ENCODE data around the gene SERINC5. TPM values are rescaled to one million over a fixed set of nuclear protein-coding genes. Genes with fewer than 3 reads are reported as not detected.
A peak's percentile ranks its signal among the peaks of the same experiment; 100 is the strongest.

SERINC5 gene
- total RNA-seq, 3 donors from 2014 or later (not counting 1 experiment from before 2014, with no cell fraction given) = 6.8 to 18.9 (median 14.5) TPM

- H3K9me3 ChIP-seq (ENCODE audit: control insufficient read depth, insufficient read depth, low read length) = no peaks in the 10 kb centered on the region
- H3K27me3 ChIP-seq (ENCODE audit: control insufficient read depth, insufficient read depth, low read length) = no peaks in the 10 kb centered on the region
- Mint-ChIP-seq H3K4me1 (peaks cover 0 to 9% of the 10 kb centered on the region in 2 donors), H3K27me3 (ENCODE audit: low read depth in 2 of 2) (peaks cover 0 to 8% of the 10 kb centered on the region in 2 donors), H3K27ac (no peak overlapping the region), H3K9me3 (peaks cover 0 to 2% of the 10 kb centered on the region in 2 donors), H3K4me3 (no peak overlapping the region), H3K36me3 (no peaks in the 10 kb centered on the region)
- intact Hi-C loops (cut with micrococcal nuclease) = no loop called here
- H3K4me1 ChIP-seq (ENCODE audit: control insufficient read depth, insufficient read depth, low read length) = peaks cover 7% of the 10 kb centered on the region
- no peak overlapping the region for H3K27ac ChIP-seq (ENCODE audit: low read length)
- ATAC-seq (no peak), DNase-seq (no peak)
- no peaks in the 10 kb centered on the region for H3K36me3 ChIP-seq (ENCODE audit: control insufficient read depth, insufficient read depth, low read length)
- 95% methylated on average over 5 of the region's 5 CpGs for WGBS (ENCODE audit: insufficient coverage)
- no peak for TF ChIP-seq CTCF (IDR thresholded peaks at IDR 0.05)
- H3K4me3 ChIP-seq (ENCODE audit: low read length) = no peak overlapping the region
Measured at GRCh38 chr5:80129146-80129545, 126.7 kb downstream of the SERINC5 start.

- Histone ChIP-seq H3K36me3 (ENCODE audit: control insufficient read depth, insufficient read depth, low read length) (no peaks in the 10 kb centered on the region), H3K27me3 (ENCODE audit: control insufficient read depth, insufficient read depth, low read length) (no peaks in the 10 kb centered on the region), H3K4me3 (ENCODE audit: low read length) (no peak overlapping the region), H3K9me3 (ENCODE audit: control insufficient read depth, insufficient read depth, low read length) (no peaks in the 10 kb centered on the region), H3K4me1 (ENCODE audit: control insufficient read depth, insufficient read depth, low read length) (peaks cover 7% of the 10 kb centered on the region), H3K27ac (ENCODE audit: low read length) (no peak overlapping the region)
- Mint-ChIP-seq H3K36me3 (no peaks in the 10 kb centered on the region), H3K27me3 (ENCODE audit: low read depth in 2 of 2) (peaks cover 0 to 8% of the 10 kb centered on the region in 2 donors), H3K9me3 (peaks cover 0 to 2% of the 10 kb centered on the region in 2 donors), H3K27ac (no peak overlapping the region), H3K4me1 (peaks cover 0 to 9% of the 10 kb centered on the region in 2 donors), H3K4me3 (no peak overlapping the region)
- ATAC-seq (no peak), DNase-seq (no peak)
- no peak for TF ChIP-seq CTCF (IDR thresholded peaks at IDR 0.05)
- intact Hi-C loops (cut with micrococcal nuclease) = no loop called here
- 72% methylated on average over 2 of the region's 2 CpGs for WGBS (ENCODE audit: insufficient coverage)
Measured at GRCh38 chr5:80128141-80128540, 127.7 kb downstream of the SERINC5 start.

- H3K4me3 Mint-ChIP-seq = no peak overlapping the region
- 83% methylated on average over 3 of the region's 4 CpGs for WGBS (ENCODE audit: insufficient coverage)
- ATAC-seq = peak in 2 of 3 donors; percentile 50 to 81
- Histone ChIP-seq H3K4me1 (ENCODE audit: control insufficient read depth, insufficient read depth, low read length) (peaks cover 7% of the 10 kb centered on the region), H3K9me3 (ENCODE audit: control insufficient read depth, insufficient read depth, low read length) (no peaks in the 10 kb centered on the region), H3K27me3 (ENCODE audit: control insufficient read depth, insufficient read depth, low read length) (no peaks in the 10 kb centered on the region), H3K4me3 (ENCODE audit: low read length) (no peak overlapping the region), H3K27ac (ENCODE audit: low read length) (no peak overlapping the region), H3K36me3 (ENCODE audit: control insufficient read depth, insufficient read depth, low read length) (no peaks in the 10 kb centered on the region)
- no peaks in the 10 kb centered on the region for H3K36me3 Mint-ChIP-seq
- H3K27ac Mint-ChIP-seq = no peak overlapping the region
- no peak for DNase-seq
- intact Hi-C loops (cut with micrococcal nuclease) = no loop called here
- H3K9me3 Mint-ChIP-seq = peaks cover 0 to 2% of the 10 kb centered on the region in 2 donors
- peaks cover 0 to 8% of the 10 kb centered on the region in 2 donors for H3K27me3 Mint-ChIP-seq (ENCODE audit: low read depth in 2 of 2)
- TF ChIP-seq CTCF (IDR thresholded peaks at IDR 0.05) = no peak
- H3K4me1 Mint-ChIP-seq = peaks cover 0 to 9% of the 10 kb centered on the region in 2 donors
Measured at GRCh38 chr5:80127116-80127552, 128.7 kb downstream of the SERINC5 start.

- Histone ChIP-seq H3K27me3 (ENCODE audit: control insufficient read depth, insufficient read depth, low read length) (no peaks in the 10 kb centered on the region), H3K4me3 (ENCODE audit: low read length) (no peak overlapping the region), H3K36me3 (ENCODE audit: control insufficient read depth, insufficient read depth, low read length) (no peaks in the 10 kb centered on the region), H3K9me3 (ENCODE audit: control insufficient read depth, insufficient read depth, low read length) (no peaks in the 10 kb centered on the region), H3K4me1 (ENCODE audit: control insufficient read depth, insufficient read depth, low read length) (peaks cover 7% of the 10 kb centered on the region), H3K27ac (ENCODE audit: low read length) (peak overlapping the region; percentile 47)
- Mint-ChIP-seq H3K4me3 (no peak overlapping the region), H3K27me3 (ENCODE audit: low read depth in 2 of 2) (peaks cover 0 to 8% of the 10 kb centered on the region in 2 donors), H3K9me3 (no peaks in the 10 kb centered on the region), H3K36me3 (no peaks in the 10 kb centered on the region), H3K4me1 (peaks cover 0 to 9% of the 10 kb centered on the region in 2 donors), H3K27ac (no peak overlapping the region)
- DNase-seq = peak in 1 of 2 donors; percentile 49
- intact Hi-C loops (cut with micrococcal nuclease) = no loop called here
- ATAC-seq = peak in 1 of 3 donors; percentile 41
- TF ChIP-seq CTCF (IDR thresholded peaks at IDR 0.05) = no peak
- WGBS (ENCODE audit: insufficient coverage) = 57% methylated on average over 4 of the region's 4 CpGs
Measured at GRCh38 chr5:80125962-80126480, 129.8 kb downstream of the SERINC5 start.
